Muscle of arm (tissue), 12 donors: ENCODE results near the gene ABCA13. TPM values are rescaled to one million over a fixed set of nuclear protein-coding genes. Genes with fewer than 3 reads are reported as not detected.

ENCODE experiments used
- DNase-seq: peaks from one replicate; pipeline ENCODE4 v3.0.0-alpha.2; 2013
- polyA plus RNA-seq, 12 donors: library from polyadenylated mRNA; unstranded; fragments of 120-200 nt; gene quantifications; one replicate each; pipeline ENCODE4 v1.2.1, GENCODE V29; 2013; ENCODE audit not compliant: insufficient read length in 12 of 12

ABCA13 gene
- polyA plus RNA-seq, 12 donors: 0.01 to 0.36 (median 0.11) TPM; not detected in 2

- peak; percentile 10 for DNase-seq
These were observed 73.6 kb downstream of the ABCA13 start for GRCh38 chr7:48244864-48245271.

GRCh38 chr7:48245751-48246472 is 74.7 kb downstream of the ABCA13 start:
- DNase-seq: no peak

GRCh38 chr7:48249166-48249565 is 77.9 kb downstream of the ABCA13 start:
- no peak for DNase-seq

GRCh38 chr7:48250441-48250951 is 79.2 kb downstream of the ABCA13 start:
- no peak for DNase-seq

DNA sequence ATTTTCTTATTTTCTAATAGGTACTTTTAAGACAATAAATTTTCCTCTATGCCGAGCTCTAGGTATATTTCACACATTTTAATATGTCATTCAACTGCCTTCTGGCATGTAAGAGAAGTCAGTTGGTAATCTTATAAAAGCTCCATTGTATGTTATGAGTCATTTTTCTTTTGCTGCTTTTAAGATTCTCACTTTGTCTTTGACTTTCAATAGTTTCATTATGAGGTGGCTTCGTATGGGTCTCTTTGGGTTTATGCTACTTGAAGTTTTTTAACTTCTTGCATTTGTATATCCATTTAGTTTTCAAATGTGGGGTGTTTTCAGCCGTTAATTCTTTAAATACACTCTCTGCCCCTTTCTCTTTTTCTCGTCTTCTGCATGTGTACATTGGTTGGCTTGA is 80.5 kb downstream of the ABCA13 start:
- no peak for DNase-seq

DNA sequence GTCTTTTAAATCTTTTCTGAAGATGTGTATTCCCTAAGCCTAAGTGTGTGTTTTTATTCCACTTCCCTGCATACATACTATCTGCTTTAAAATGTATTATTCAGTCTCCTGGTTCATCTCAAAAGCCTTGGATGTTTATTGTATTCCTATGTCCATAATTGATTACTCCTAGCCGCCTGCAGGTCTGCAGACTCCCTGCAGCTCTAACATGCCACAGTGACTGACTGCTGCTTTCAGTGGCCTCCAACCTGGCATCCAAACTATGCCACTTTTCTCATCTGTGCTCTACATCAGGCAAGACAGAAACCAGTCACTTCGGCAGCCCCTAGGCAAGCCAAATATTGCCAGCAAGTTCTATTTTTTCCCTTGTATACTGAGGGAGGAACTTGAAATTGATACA is 81.7 kb downstream of the ABCA13 start:
- DNase-seq: no peak

GRCh38 chr7:48255046-48255445 is 83.8 kb downstream of the ABCA13 start:
- no peak for DNase-seq

DNA sequence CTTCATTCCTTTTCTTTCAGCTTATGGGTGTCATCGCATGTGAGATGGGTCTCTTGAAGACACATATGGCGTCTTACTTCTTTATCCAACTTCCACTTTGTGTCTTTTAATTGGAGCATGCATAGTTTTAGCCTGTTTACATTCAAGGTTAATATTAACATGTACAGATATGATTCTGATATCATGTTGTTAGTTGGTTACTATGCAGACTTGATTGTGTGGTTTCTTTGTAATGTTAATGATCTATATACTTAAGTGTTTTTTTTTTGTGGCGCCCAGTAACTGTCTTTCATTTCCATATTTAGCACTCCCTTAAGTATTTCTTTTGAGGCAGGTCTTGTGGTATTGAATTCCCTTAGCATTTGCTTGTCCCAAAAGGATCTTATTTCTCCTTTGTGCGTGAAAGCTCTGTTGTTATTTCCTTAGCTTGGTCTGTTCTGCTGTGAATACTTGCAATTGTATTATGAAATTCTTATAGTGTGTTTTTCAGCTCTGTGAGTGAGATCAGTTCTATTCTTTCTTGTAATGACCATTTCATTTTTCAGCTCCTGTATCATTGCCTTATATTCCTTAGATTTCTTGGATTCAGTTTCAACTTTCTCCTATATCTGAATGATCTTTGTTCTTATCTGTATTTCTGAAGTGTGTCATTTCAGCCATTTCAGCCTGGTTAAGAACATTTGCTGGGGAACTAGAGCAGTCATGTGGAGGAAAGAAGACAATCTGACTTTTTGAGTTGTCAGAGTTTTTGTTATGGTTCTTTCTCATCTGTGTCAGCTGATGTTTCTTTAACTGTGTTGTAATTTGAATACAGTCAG is 88.4 kb downstream of the ABCA13 start:
- DNase-seq: no peak

DNA sequence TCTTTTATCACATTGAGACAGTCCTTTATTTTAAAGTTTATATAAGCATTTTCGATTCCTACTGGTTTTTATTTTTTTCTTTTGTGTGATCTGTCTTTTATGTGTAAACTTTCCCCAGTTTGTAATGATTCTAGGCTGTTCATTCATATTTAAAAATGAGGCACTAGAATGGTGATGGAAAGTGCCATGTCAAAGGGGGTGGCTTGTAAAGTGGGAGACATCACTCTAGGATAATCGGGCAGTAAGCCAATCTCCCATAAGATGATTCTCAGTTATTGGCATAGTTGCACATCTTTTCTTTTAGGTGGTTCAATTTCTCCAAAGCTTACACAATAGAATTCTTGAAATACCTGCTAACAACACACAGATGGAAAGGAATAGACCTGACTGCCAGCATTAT is 90.4 kb downstream of the ABCA13 start:
- no peak for DNase-seq

- DNase-seq: no peak
These were observed 91.5 kb downstream of the ABCA13 start for GRCh38 chr7:48262606-48263310.

DNA sequence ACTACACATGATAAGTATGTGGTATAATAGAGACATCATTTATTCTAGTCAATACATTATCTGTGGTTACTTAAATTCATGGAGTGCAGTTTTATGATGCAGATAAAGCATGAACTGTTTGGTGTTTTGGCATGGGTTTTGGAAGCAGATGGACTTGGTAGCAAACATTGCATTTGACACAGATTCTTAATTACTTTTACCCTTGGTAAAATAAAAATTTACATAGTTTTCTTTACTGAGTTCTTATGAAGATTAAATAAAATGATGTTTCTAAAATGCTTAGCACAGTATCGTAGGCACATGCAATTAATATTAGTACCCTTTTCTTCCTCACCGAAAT is 92.0 kb downstream of the ABCA13 start:
- no peak for DNase-seq

DNA sequence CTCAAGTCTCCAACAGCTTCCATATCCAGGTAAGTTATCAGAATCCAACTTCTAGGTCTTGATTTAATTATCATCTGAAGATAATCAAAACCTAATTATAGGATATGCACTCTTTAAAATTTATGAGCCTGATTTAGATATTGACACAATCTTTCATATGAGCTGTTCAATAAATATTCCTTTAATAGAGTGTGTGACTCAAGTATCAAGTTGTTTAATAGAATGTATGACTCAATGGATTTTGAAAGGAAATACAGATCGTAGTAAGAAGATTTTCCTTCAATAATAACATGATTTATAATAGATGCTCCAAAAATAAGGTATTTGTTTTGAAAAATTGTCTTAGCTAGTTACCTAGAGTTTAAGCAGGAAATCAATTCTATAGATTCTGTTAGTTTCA is 97.8 kb downstream of the ABCA13 start:
- DNase-seq: no peak

GRCh38 chr7:48274662-48275061 is 103.4 kb downstream of the ABCA13 start:
- DNase-seq: no peak

DNA sequence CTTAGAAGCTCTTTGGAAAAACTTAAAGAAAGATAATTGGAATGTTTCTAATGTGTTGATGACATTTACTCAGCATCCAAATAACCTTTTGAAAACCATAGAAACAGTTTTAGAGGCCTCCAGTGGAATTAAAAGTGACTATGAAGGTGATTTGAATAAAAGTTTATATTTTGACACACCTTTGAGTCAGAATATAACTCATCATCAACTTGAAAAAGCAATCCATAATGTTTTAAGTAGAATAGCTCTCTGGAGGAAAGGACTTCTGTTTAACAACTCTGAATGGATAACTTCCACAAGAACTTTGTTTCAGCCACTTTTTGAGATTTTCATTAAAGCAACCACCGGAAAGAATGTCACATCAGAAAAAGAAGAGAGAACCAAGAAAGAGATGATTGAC is 108.2 kb downstream of the ABCA13 start:
- DNase-seq: no peak

DNA sequence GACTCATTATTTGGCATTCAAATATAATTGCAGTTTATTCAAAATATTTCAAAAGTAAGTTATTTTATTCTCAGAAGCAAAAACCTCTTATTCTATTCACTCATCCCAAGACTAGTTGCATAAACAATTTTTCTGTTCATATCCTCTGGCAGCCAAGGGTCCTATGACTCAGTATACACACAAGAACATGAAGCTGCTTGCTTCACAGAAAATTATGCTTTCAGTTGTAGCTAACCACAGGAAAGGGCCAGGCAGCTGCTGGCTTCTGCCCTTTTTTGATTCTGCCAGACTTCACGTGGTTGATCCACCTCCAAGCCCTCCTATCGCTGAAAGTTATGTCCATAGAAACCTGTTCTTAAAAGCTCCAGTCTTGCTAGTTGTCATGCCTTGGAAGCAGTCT is 108.8 kb downstream of the ABCA13 start:
- DNase-seq: no peak

- no peak for DNase-seq
These were observed 114.1 kb downstream of the ABCA13 start for GRCh38 chr7:48285373-48285772.

- no peak for DNase-seq
These were observed 115.6 kb downstream of the ABCA13 start for GRCh38 chr7:48286836-48287235.

DNA sequence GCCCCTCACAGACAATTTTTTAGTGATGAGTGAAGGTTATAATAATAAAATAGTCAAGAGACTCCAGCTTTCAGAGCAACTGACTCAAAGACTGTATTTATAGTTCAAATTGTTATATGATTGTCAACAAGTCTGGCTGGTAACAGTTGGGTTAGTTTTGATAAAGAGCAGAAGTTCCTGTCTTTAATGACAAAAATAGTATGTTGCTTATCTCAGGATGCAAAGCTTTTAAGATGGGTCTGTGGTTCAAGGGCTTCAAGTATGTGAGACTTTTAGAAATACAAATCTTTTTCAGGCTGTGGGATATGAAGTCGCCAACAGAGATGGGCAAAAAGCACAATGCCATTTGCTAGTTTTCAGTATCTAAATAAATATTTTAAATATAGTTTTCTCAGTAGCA is 118.4 kb downstream of the ABCA13 start:
- no peak for DNase-seq

GRCh38 chr7:48292949-48293348 is 121.7 kb downstream of the ABCA13 start:
- no peak for DNase-seq

GRCh38 chr7:48295296-48295971 is 124.2 kb downstream of the ABCA13 start:
- DNase-seq: no peak

- no peak for DNase-seq
These were observed 125.7 kb downstream of the ABCA13 start for GRCh38 chr7:48296966-48297365.

- no peak for DNase-seq
These were observed 127.5 kb downstream of the ABCA13 start for GRCh38 chr7:48298779-48299178.
